HepG2 (cell line): ENCODE data around the gene KANK3. TPM values are rescaled to one million over a fixed set of nuclear protein-coding genes. Genes with fewer than 3 reads are reported as not detected.

ENCODE experiments used
- CCAR2 ChIP-seq: fragments of 200-400 bp; formaldehyde crosslinking; optimal IDR thresholded peaks from 2 replicates; pipeline ENCODE3; 2018; ENCODE audit warnings: low read depth, mild to moderate bottlenecking, low read length, moderate library complexity
- CENPT ChIP-seq: sonication (generic); formaldehyde crosslinking; IDR thresholded peaks from 2 replicates; pipeline ENCODE4 v1.8.0; 2022; ENCODE audit warnings: low read depth, mild to moderate bottlenecking, moderate library complexity, missing genetic modification reagents
- CSRNP1 ChIP-seq: sonication (generic); formaldehyde crosslinking; IDR thresholded peaks from 2 replicates; pipeline ENCODE4 v1.8.1; 2023; ENCODE audit warnings: mild to moderate bottlenecking, missing genetic modification reagents
- FIP1L1 ChIP-seq: fragments of 200-400 bp; formaldehyde crosslinking; IDR thresholded peaks from 2 replicates; pipeline ENCODE4 v1.6.1; 2018; ENCODE audit warnings: low read depth, mild to moderate bottlenecking, low read length, moderate library complexity, borderline replicate concordance; ENCODE audit not compliant: insufficient read depth
- FOXP4 ChIP-seq: sonication (generic); formaldehyde crosslinking; IDR thresholded peaks from 2 replicates; pipeline ENCODE4 v1.4.0; 2020; ENCODE audit warnings: missing genetic modification reagents
- MAFK ChIP-seq, 2 experiments: IDR thresholded peaks in 1 of 2; conservative IDR thresholded peaks in 1 of 2; 2 replicates each; pipeline ENCODE4 v1.6.1; 2011; ENCODE audit warnings: improper control_type of control experiment in 2 of 2, low read length in 2 of 2
- PLSCR1 ChIP-seq: sonication (generic); formaldehyde crosslinking; IDR thresholded peaks from 2 replicates; pipeline ENCODE4 v1.5.0; 2020; ENCODE audit warnings: missing genetic modification reagents, mild to moderate bottlenecking, borderline replicate concordance
- SMAD9 ChIP-seq: sonication (generic); formaldehyde crosslinking; IDR thresholded peaks from 2 replicates; pipeline ENCODE4 v1.5.1; 2020; ENCODE audit warnings: mild to moderate bottlenecking, missing genetic modification reagents
- THAP11 ChIP-seq: IDR thresholded peaks from 2 replicates; pipeline ENCODE4 v1.6.1; 2016; ENCODE audit warnings: missing biosample characterization, missing genetic modification reagents
- TRIM24 ChIP-seq: sonication (generic); formaldehyde crosslinking; IDR thresholded peaks from 2 replicates; pipeline ENCODE4 v1.8.0; 2022; ENCODE audit warnings: mild to moderate bottlenecking, missing genetic modification reagents
- WIZ ChIP-seq: sonication (generic); formaldehyde crosslinking; IDR thresholded peaks from 2 replicates; pipeline ENCODE4 v1.5.1; 2020; ENCODE audit warnings: mild to moderate bottlenecking, missing genetic modification reagents
- ZBTB20 ChIP-seq: sonication (generic); formaldehyde crosslinking; IDR thresholded peaks from 2 replicates; pipeline ENCODE4 v1.8.1; 2023; ENCODE audit warnings: missing genetic modification reagents, low read depth, mild to moderate bottlenecking, borderline replicate concordance
- ZBTB21 ChIP-seq: sonication (generic); formaldehyde crosslinking; IDR thresholded peaks from 2 replicates; pipeline ENCODE4 v1.4.0; 2020; ENCODE audit warnings: missing genetic modification reagents
- ZBTB7B ChIP-seq: sonication (generic); formaldehyde crosslinking; IDR thresholded peaks from 2 replicates; pipeline ENCODE4 v1.4.0; 2020; ENCODE audit warnings: missing genetic modification reagents
- ZNF10 ChIP-seq: sonication (generic); formaldehyde crosslinking; IDR thresholded peaks from 2 replicates; pipeline ENCODE4 v1.4.0; 2020; ENCODE audit warnings: mild to moderate bottlenecking, low read depth, missing genetic modification reagents, borderline replicate concordance
- ZNF18 ChIP-seq: sonication (generic); formaldehyde crosslinking; IDR thresholded peaks from 2 replicates; pipeline ENCODE4 v1.8.0; 2022; ENCODE audit warnings: mild to moderate bottlenecking, missing genetic modification reagents; ENCODE audit not compliant: insufficient replicate concordance
- ZNF354B ChIP-seq: sonication (generic); formaldehyde crosslinking; IDR thresholded peaks from 2 replicates; pipeline ENCODE4 v1.8.0; 2022; ENCODE audit warnings: mild to moderate bottlenecking, missing genetic modification reagents
- ZNF629 ChIP-seq: sonication (generic); formaldehyde crosslinking; conservative IDR thresholded peaks from 2 replicates; pipeline ENCODE4 v1.5.0; 2020; ENCODE audit warnings: missing genetic modification reagents
- ZNF713 ChIP-seq: sonication (generic); formaldehyde crosslinking; IDR thresholded peaks from 2 replicates; pipeline ENCODE4 v1.4.0; 2020; ENCODE audit warnings: mild to moderate bottlenecking, missing genetic modification reagents
- ZNF891 ChIP-seq: sonication (generic); formaldehyde crosslinking; IDR thresholded peaks from 2 replicates; pipeline ENCODE4 v1.5.0; 2020; ENCODE audit warnings: mild to moderate bottlenecking, missing genetic modification reagents
- polyA plus RNA-seq, 8 experiments: library from polyadenylated mRNA; depleted of rRNA in 3 of 8; stranded (reverse) in 7 of 8; unstranded in 1 of 8; fragments of >200 nt; fragmentation: Illumina TruSeq in 4 of 8; extraction: Trizol in 4 of 8; gene quantifications; 2 replicates each; pipeline versions ENCODE4 v1.2.1 to v1.2.3, GENCODE V29; 2011 to 2016; ENCODE audit warnings: low read depth in 4 of 8, missing spikeins in 1 of 8, mixed read lengths in 1 of 8; ENCODE audit not compliant: insufficient read depth in 1 of 8
- total RNA-seq, 5 experiments: library from RNA; depleted of rRNA; stranded (reverse); fragments of >200 nt; fragmentation: Illumina TruSeq; extraction: Trizol; gene quantifications; 2 replicates each; pipeline ENCODE4 v1.2.3, GENCODE V29; 2016; ENCODE audit warnings: low read depth in 1 of 5
- TF ChIP-seq, protein P1 (sequence below): IDR thresholded peaks from 2 replicates; pipeline ENCODE4 v1.6.1; 2016; ENCODE audit warnings: missing biosample characterization, missing genetic modification reagents, low read depth

Gene KANK3
- total and polyA plus RNA-seq, 2 of the 13 experiments (the other 11 are each of a cell fraction or from before 2014, with no cell fraction given) = 0.15 to 0.20 TPM

DNA sequence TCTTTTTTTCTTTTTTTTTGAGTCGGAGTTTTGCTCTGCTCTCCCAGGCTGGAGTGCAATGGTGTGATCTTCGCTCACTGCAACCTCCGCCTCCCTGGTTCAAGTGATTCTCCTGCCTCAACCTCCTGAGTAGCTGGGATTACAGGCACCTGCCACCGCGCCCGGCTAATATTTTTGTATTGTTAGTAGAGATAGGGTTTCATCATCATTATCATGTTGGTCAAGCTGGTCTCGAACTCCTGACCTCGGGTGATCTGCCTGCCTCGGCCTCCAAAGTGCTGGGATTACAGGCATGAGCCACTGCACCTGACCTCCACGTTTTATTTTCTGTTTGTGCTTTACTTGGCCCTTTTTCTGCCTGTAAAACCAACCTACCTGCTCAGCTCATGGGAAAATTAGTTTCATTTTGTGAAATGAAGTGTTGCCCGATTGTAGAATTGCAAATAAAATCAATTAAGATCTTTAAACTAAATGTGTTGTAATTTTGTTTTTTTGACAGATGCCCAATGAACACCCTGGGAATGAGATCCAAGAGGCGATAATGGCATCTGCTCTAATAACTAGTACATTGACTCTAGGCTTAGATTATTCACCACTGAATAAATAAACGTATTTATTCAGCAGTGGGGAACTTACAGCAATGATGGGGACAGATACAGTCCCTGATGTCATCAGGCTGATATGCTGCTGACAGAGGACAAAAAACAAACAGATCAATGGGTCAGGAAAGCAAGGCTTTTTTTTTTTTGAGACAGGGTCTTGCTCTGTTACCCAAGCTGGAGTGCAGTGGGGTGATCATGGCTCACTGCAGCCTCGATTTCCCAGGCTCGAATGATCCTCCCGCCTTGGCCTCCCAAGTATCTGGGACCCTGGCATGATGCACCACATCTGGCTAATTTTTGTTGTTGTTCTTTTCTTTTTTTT lies 44.9 kb upstream of the KANK3 start (continued):
- TF ChIP-seq CCAR2 (no peak), THAP11 (CRISPR knock-in tag) (peak; percentile 61; the same call in 1 of the 2 replicates), ZNF891 (CRISPR knock-in tag) (no peak), MAFK (conservative IDR thresholded peaks at IDR 0.05 in 1 of 2, IDR thresholded peaks at IDR 0.05 in 1 of 2; ENCODE audit: low read length in 2 of 2) (peak; percentile 52 to 54), FOXP4 (CRISPR knock-in tag) (peak; percentile 99), ZBTB21 (CRISPR knock-in tag) (peak; percentile 97), ZNF10 (CRISPR knock-in tag) (no peak), ZBTB7B (CRISPR knock-in tag) (0 out of 2 replicates have a peak, but pooled peaks have one; percentile 39), CENPT (CRISPR knock-in tag) (no peak), ZNF629 (0 out of 2 replicates have a peak, but pooled peaks have one; percentile 8), ZNF713 (CRISPR knock-in tag) (no peak), FIP1L1 (no peak), CSRNP1 (CRISPR knock-in tag) (peak; percentile 73; the same call in 1 of the 2 replicates), ZNF18 (CRISPR knock-in tag) (peak; percentile 71), PLSCR1 (CRISPR knock-in tag) (no peak), ZNF354B (CRISPR knock-in tag) (no peak), ZBTB20 (CRISPR knock-in tag) (0 out of 2 replicates have a peak, but pooled peaks have one; percentile 46), SMAD9 (CRISPR knock-in tag) (no peak), TRIM24 (CRISPR knock-in tag) (no peak), WIZ (no peak)
- TF ChIP-seq, protein P1, sequence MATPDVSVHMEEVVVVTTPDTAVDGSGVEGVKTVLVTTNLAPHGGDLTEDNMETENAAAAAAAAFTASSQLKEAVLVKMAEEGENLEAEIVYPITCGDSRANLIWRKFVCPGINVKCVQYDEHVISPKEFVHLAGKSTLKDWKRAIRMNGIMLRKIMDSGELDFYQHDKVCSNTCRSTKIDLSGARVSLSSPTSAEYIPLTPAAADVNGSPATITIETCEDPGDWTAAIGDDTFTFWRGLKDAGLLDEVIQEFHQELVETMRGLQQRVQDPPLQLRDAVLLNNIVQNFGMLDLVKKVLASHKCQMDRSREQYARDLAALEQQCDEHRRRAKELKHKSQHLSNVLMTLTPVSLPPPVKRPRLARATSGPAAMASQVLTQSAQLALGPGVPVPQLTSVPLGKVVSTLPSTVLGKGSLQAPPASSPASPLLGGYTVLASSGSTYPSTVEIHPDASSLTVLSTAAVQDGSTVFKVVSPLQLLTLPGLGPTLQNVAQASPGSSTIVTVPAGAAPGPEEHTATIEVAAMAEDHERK (CRISPR knock-in tag) = no peak
